ENCODE results near the gene MC4R.
"Not testable (repeated sequence)": the region's sequence is repeated elsewhere in the genome, so short reads cannot be mapped to it uniquely, and the experiment has no call there.

Gene MC4R

DNA sequence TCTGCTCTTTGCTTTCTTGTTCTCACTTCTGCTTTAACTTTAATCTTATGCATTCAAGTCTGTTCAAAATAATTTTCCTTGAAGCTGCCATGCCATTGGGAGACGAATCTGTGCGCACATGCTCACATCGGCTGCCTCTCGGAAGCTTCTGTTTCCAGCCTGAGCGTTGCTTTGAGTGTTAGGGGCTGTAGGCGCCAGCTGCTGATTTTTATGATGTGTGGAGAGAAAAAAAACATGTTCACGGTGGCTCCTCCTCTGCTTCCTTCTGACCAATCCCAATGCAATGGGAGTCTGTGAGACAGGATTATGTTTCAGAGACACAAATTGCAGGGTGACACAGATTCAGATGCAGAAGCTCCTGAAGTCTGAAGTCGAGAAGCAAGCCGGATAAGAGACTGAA lies at the start of gene MC4R:
Gene MC4R, minus strand, starts transcription at position 180 of the 400 bp plus-strand sequence. CDS start 426 bp downstream, outside the sequence.
- no peaks in the 10 kb centered on the region for H3K9me3 ChIP-seq (ENCODE audit: severe bottlenecking)
- no peaks in the 10 kb centered on the region for H3K27me3 ChIP-seq (ENCODE audit: insufficient read depth, poor library complexity, severe bottlenecking)
- no peaks in the 10 kb centered on the region for H3K36me3 ChIP-seq (ENCODE audit: low read depth)
- H3K4me3 ChIP-seq (ENCODE audit: severe bottlenecking): no peak within 1 kb of the TSS
- TF ChIP-seq, protein P1, sequence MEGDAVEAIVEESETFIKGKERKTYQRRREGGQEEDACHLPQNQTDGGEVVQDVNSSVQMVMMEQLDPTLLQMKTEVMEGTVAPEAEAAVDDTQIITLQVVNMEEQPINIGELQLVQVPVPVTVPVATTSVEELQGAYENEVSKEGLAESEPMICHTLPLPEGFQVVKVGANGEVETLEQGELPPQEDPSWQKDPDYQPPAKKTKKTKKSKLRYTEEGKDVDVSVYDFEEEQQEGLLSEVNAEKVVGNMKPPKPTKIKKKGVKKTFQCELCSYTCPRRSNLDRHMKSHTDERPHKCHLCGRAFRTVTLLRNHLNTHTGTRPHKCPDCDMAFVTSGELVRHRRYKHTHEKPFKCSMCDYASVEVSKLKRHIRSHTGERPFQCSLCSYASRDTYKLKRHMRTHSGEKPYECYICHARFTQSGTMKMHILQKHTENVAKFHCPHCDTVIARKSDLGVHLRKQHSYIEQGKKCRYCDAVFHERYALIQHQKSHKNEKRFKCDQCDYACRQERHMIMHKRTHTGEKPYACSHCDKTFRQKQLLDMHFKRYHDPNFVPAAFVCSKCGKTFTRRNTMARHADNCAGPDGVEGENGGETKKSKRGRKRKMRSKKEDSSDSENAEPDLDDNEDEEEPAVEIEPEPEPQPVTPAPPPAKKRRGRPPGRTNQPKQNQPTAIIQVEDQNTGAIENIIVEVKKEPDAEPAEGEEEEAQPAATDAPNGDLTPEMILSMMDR (IDR thresholded peaks at IDR 0.05; ENCODE audit: poor library complexity, severe bottlenecking): no peak
- H3K4me1 ChIP-seq (ENCODE audit: insufficient read depth, poor library complexity, severe bottlenecking): peaks cover 3% of the 10 kb centered on the region
- H3K27ac ChIP-seq (ENCODE audit: poor library complexity, severe bottlenecking): no peak within 1 kb of the TSS
- DNase-seq (ENCODE audit: low spot score) (no peak), ATAC-seq (ENCODE audit: low read depth) (peak; percentile 78)

DNA sequence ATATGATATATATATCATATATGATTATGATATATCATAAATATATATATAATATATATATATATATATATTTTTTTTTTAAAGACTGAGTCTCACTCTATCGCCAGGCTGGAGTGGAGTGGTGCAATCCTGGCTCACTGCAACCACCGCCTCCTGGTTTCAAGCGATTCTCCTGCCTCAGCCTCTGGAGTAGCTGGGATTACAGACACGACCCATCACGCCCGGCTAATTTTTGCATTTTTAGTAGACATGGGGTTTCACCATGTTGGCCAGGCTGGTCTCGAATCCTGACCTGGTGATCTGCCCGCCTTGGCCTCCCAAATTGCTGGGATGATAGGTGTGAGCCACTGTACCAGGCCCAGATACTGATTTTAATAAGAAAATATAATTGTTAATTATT lies 49.7 kb upstream of the MC4R start:
- H3K36me3 ChIP-seq (ENCODE audit: low read depth); ATAC-seq (ENCODE audit: low read depth); H3K27ac ChIP-seq (ENCODE audit: poor library complexity, severe bottlenecking); DNase-seq (ENCODE audit: low spot score); H3K4me3 ChIP-seq (ENCODE audit: severe bottlenecking); H3K27me3 ChIP-seq (ENCODE audit: insufficient read depth, poor library complexity, severe bottlenecking); H3K9me3 ChIP-seq (ENCODE audit: severe bottlenecking); H3K4me1 ChIP-seq (ENCODE audit: insufficient read depth, poor library complexity, severe bottlenecking): not testable (repeated sequence)

DNA sequence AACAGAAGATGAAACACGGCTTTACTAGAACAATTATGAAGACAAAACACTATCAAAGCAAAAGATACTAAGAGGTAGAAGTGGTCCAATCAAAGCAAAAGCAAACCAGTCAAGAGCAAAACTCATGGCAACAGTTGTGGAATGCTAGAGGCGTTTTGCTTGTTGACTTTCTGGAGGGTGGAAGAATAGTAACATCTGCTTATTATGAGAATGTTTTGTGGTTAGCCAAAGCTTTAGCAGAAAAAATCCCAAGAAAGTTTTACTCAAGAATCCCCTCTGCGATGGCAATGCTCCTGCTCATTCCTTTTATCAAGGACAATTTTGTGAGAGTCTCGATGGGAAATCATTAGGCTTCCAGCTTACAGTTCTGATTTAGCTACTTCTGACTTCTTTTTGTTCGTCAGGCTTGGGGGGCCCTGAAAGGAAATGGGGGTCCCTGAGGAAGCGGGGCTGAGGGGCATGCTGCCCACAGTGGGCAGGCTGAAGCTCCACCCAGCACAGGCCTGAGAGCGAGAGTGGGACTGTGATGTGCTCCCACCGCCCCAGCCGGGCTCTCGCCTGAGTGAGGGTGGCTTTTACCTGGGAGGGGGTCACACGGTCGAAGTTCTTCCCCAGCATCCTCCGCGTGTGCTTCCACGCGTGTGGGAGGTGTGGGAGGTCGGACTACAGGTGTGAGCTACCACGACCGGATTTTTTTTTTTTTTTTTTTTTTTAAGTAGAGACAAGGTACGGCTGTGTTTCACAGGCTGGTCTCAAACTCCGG lies 49.0 kb upstream of the MC4R start:
- TF ChIP-seq, protein P1 (IDR thresholded peaks at IDR 0.05; ENCODE audit: poor library complexity, severe bottlenecking): no peak
- no peaks in the 10 kb centered on the region for H3K9me3 ChIP-seq (ENCODE audit: severe bottlenecking)
- no peak overlapping the region for H3K27ac ChIP-seq (ENCODE audit: poor library complexity, severe bottlenecking)
- no peaks in the 10 kb centered on the region for H3K27me3 ChIP-seq (ENCODE audit: insufficient read depth, poor library complexity, severe bottlenecking)
- H3K4me3 ChIP-seq (ENCODE audit: severe bottlenecking): no peak overlapping the region
- H3K4me1 ChIP-seq (ENCODE audit: insufficient read depth, poor library complexity, severe bottlenecking): no peaks in the 10 kb centered on the region
- no peak for DNase-seq (ENCODE audit: low spot score)
- ATAC-seq (ENCODE audit: low read depth): no peak
- no peaks in the 10 kb centered on the region for H3K36me3 ChIP-seq (ENCODE audit: low read depth)

DNA sequence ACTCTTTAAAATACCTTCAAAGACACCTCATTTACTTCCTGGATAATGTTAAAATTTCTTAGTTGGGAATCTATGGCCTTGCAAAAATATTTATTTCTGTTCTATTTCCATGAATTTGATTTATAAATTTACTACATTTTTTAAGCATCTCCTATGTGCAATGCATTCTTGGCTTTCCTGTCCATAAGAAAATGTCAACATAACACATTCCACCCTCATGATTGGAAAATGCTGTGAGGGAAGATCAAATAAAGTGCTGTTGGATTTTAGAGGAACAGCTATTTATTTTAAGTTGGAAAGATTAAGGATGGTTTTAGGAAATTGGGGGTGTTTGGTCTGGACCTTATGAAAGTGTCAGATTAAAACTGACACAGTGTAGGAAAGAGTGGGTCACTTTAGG lies 45.4 kb upstream of the MC4R start:
- Histone ChIP-seq H3K9me3 (ENCODE audit: severe bottlenecking) (no peaks in the 10 kb centered on the region), H3K4me3 (ENCODE audit: severe bottlenecking) (no peak overlapping the region), H3K27me3 (ENCODE audit: insufficient read depth, poor library complexity, severe bottlenecking) (no peaks in the 10 kb centered on the region), H3K36me3 (ENCODE audit: low read depth) (no peaks in the 10 kb centered on the region), H3K4me1 (ENCODE audit: insufficient read depth, poor library complexity, severe bottlenecking) (no peaks in the 10 kb centered on the region), H3K27ac (ENCODE audit: poor library complexity, severe bottlenecking) (no peak overlapping the region)
- DNase-seq (ENCODE audit: low spot score): no peak
- TF ChIP-seq, protein P1 (IDR thresholded peaks at IDR 0.05; ENCODE audit: poor library complexity, severe bottlenecking): no peak
- no peak for ATAC-seq (ENCODE audit: low read depth)

DNA sequence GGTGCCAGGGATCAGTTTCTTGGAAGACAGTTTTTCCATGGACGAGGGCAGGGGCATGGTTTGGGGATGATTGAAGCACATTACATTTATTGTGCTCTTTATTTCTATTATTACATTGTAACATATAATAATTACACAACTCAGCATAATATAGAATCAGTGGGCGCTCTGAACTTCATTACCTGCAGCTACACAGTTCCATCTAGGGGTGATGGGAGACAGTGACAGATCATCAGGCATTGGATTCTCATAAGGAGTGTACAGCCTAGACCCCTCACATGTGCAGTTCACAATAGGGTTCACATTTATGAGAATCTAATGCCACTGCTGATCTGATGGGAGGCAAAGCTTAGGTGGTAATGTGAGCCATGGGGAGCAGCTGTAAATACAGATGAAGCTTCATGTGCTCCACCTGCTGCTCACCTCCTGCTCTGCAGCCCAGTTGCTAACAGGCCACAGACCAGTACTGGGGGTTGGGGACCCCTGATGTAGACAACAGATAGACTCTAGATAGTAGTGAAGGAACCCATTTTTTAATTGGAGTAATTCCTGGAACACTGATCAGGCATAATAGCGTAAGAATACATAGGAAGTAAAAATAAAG lies 41.5 kb upstream of the MC4R start:
- TF ChIP-seq, protein P1 (IDR thresholded peaks at IDR 0.05; ENCODE audit: poor library complexity, severe bottlenecking): peak; percentile 76
- no peaks in the 10 kb centered on the region for H3K27me3 ChIP-seq (ENCODE audit: insufficient read depth, poor library complexity, severe bottlenecking)
- H3K36me3 ChIP-seq (ENCODE audit: low read depth): no peaks in the 10 kb centered on the region
- H3K9me3 ChIP-seq (ENCODE audit: severe bottlenecking): no peaks in the 10 kb centered on the region
- H3K27ac ChIP-seq (ENCODE audit: poor library complexity, severe bottlenecking): no peak overlapping the region
- DNase-seq (ENCODE audit: low spot score) (no peak), ATAC-seq (ENCODE audit: low read depth) (peak; percentile 58; the same call in 1 of the 3 replicates)
- H3K4me3 ChIP-seq (ENCODE audit: severe bottlenecking): no peak overlapping the region
- no peaks in the 10 kb centered on the region for H3K4me1 ChIP-seq (ENCODE audit: insufficient read depth, poor library complexity, severe bottlenecking)
